RWPE2 (cell line): ENCODE data around the gene COL25A1.

Experiments
- ATAC-seq: fragments of 200-7000 bp; cut with Tn5 transposase; 3 replicates; pipeline ENCODE4 v1.9.1; 2021; ENCODE audit warnings: low read depth
- DNase-seq: peaks from one replicate; pipeline ENCODE4 v3.0.0-alpha.2; 2020; ENCODE audit warnings: low spot score
- H3K27ac ChIP-seq: fragments of 450-650 bp; 2 replicates; pipeline ENCODE4 v1.5.1; 2017; ENCODE audit warnings: mild to moderate bottlenecking; ENCODE audit not compliant: poor library complexity, severe bottlenecking
- H3K27me3 ChIP-seq: fragments of 250-450 bp; sonication (Bioruptor Pico); 2 replicates; pipeline ENCODE4 v1.5.1; 2021; ENCODE audit warnings: mild to moderate bottlenecking, moderate library complexity; ENCODE audit not compliant: insufficient read depth, poor library complexity, severe bottlenecking
- H3K36me3 ChIP-seq: fragments of 250-450 bp; sonication (Bioruptor Pico); 2 replicates; pipeline ENCODE4 v1.5.1; 2020; ENCODE audit warnings: low read depth, mild to moderate bottlenecking, moderate library complexity
- H3K4me1 ChIP-seq: fragments of 250-450 bp; sonication (Bioruptor Pico); 2 replicates; pipeline ENCODE4 v1.5.1; 2021; ENCODE audit warnings: mild to moderate bottlenecking, moderate library complexity; ENCODE audit not compliant: insufficient read depth, poor library complexity, severe bottlenecking
- H3K4me3 ChIP-seq: fragments of 250-450 bp; sonication (Bioruptor Pico); 2 replicates; pipeline ENCODE4 v1.5.1; 2021; ENCODE audit warnings: mild to moderate bottlenecking, moderate library complexity; ENCODE audit not compliant: severe bottlenecking
- H3K9me3 ChIP-seq: fragments of 250-450 bp; sonication (Bioruptor Pico); 2 replicates; pipeline ENCODE4 v1.5.1; 2021; ENCODE audit warnings: mild to moderate bottlenecking, moderate library complexity; ENCODE audit not compliant: severe bottlenecking
- CTCF ChIP-seq: fragments of 450-650 bp; IDR thresholded peaks from one replicate; pipeline ENCODE4 v1.5.1; 2017; ENCODE audit warnings: mild to moderate bottlenecking, moderate library complexity; ENCODE audit not compliant: poor library complexity, severe bottlenecking

The COL25A1 gene

GRCh38 chr4:108793415-108793814 is 509.0 kb downstream of the COL25A1 start:
- Histone ChIP-seq H3K27me3 (no peaks in the 10 kb centered on the region), H3K36me3 (no peaks in the 10 kb centered on the region), H3K9me3 (no peaks in the 10 kb centered on the region), H3K4me3 (no peak overlapping the region), H3K4me1 (no peaks in the 10 kb centered on the region), H3K27ac (no peak overlapping the region)
- no peak for TF ChIP-seq CTCF
- no peak for ATAC-seq
- DNase-seq: no peak

- Histone ChIP-seq H3K36me3 (no peaks in the 10 kb centered on the region), H3K4me1 (no peaks in the 10 kb centered on the region), H3K4me3 (no peak overlapping the region), H3K27me3 (no peaks in the 10 kb centered on the region), H3K9me3 (no peaks in the 10 kb centered on the region), H3K27ac (no peak overlapping the region)
- ATAC-seq: no peak
- no peak for DNase-seq
- TF ChIP-seq CTCF: no peak
Observed at GRCh38 chr4:108788731-108789130, 513.7 kb downstream of the COL25A1 start.

- Histone ChIP-seq H3K4me1 (no peaks in the 10 kb centered on the region), H3K9me3 (no peaks in the 10 kb centered on the region), H3K4me3 (no peak overlapping the region), H3K27ac (no peak overlapping the region), H3K36me3 (no peaks in the 10 kb centered on the region), H3K27me3 (no peaks in the 10 kb centered on the region)
- ATAC-seq: no peak
- no peak for TF ChIP-seq CTCF
- no peak for DNase-seq
Observed at GRCh38 chr4:108787724-108788123, 514.7 kb downstream of the COL25A1 start.

GRCh38 chr4:108787106-108787505 is 515.4 kb downstream of the COL25A1 start:
- H3K27me3 ChIP-seq: no peaks in the 10 kb centered on the region
- no peak overlapping the region for H3K27ac ChIP-seq
- DNase-seq (no peak), ATAC-seq (no peak)
- TF ChIP-seq CTCF: no peak
- H3K4me3 ChIP-seq: no peak overlapping the region
- no peaks in the 10 kb centered on the region for H3K4me1 ChIP-seq
- H3K36me3 ChIP-seq: no peaks in the 10 kb centered on the region
- H3K9me3 ChIP-seq: no peaks in the 10 kb centered on the region

- no peaks in the 10 kb centered on the region for H3K36me3 ChIP-seq
- no peaks in the 10 kb centered on the region for H3K27me3 ChIP-seq
- ATAC-seq (no peak), DNase-seq (no peak)
- no peak overlapping the region for H3K27ac ChIP-seq
- H3K4me1 ChIP-seq: no peaks in the 10 kb centered on the region
- no peak overlapping the region for H3K4me3 ChIP-seq
- no peak for TF ChIP-seq CTCF
- no peaks in the 10 kb centered on the region for H3K9me3 ChIP-seq
Observed at GRCh38 chr4:108786351-108786750, 516.1 kb downstream of the COL25A1 start.
